ENCODE measurements around the gene COL25A1.

Gene COL25A1

DNA sequence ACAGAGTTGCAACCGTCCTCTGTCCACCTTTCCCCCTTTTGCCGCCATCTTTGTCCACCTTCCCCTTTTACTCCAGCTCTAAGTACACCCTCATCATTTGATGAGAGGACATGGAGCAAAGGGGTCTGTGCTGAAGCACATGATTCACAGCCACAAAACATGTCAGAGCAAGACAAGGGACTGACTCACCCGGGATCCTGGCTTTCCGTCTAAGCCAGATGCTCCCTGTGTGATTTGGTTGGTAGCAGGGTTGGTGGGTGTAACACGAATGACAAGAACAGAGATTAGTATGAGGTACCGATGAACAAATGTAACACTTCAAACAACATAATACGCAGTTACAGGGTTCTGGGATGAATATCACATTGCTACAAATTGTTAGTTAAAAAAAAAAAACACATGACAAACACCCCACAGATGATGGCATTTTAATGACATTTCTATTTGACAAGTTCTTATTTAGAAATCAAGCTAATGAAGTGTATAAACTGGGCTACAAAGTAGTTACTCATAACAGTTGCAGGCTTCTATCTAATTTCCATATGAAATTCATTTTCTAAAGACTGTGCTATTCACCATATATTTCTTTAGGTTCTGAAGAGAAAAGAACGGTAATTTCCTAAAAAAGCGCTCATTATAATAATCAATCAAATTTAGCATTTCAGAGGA is 468.2 kb downstream of the COL25A1 start:
- in situ Hi-C loops (cut with HindIII; ENCODE audit: low pct_ligation_motif_present, low pct_unique_long_range_greater_than_20kb, low sequenced_read_pairs): no loop called here

GRCh38 chr4:108833046-108833445 is 469.4 kb downstream of the COL25A1 start:
- in situ Hi-C loops (cut with HindIII; ENCODE audit: low pct_ligation_motif_present, low pct_unique_long_range_greater_than_20kb, low sequenced_read_pairs): no loop called here
- DNase-seq: no peak

More for the DNA sequence above, 468.2 kb downstream of the COL25A1 start:
- no peak for DNase-seq

DNA sequence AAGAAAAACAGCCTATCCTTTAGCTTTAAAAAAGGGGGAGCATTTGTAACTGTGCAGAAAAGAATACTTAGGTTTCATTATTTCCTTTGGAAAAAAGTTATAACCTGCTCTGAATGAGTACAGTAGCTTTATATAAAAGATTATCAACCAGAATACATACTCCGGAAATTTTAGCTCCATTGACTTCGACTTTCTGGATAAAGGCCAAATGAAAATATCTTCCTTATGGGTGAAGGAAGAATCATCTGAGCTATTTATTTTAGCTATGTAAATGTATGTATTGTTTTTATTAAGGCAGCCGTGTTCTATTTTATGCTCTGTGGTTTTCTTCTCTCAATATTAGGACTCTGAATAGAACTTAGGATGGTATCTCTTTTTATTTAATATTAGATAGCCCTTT is 470.6 kb downstream of the COL25A1 start:
- no peak for DNase-seq
- in situ Hi-C loops (cut with HindIII; ENCODE audit: low pct_ligation_motif_present, low pct_unique_long_range_greater_than_20kb, low sequenced_read_pairs): no loop called here

DNA sequence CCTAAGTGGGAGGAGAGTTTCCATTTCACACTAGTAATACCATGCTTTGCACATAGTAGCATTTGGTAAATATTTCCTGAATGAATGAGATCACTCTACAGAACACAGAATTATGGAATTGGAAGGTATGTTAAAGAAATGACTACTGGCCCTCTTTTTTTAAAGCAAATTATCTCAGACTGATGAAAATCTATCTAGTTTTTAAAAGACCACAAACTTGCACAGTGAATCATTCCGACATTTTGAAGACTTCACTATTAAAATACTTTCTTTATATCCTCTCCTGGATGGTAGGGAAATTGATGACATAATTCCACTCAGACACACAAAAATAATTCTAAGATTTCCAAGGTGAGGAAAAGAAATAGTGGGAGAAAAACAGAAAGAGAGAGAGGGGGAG is 471.2 kb downstream of the COL25A1 start:
- no peak for DNase-seq
- in situ Hi-C loops (cut with HindIII; ENCODE audit: low pct_ligation_motif_present, low pct_unique_long_range_greater_than_20kb, low sequenced_read_pairs): no loop called here

- in situ Hi-C loops (cut with HindIII; ENCODE audit: low pct_ligation_motif_present, low pct_unique_long_range_greater_than_20kb, low sequenced_read_pairs): no loop called here
- DNase-seq: no peak
These were observed 471.8 kb downstream of the COL25A1 start for GRCh38 chr4:108830509-108831244.

DNA sequence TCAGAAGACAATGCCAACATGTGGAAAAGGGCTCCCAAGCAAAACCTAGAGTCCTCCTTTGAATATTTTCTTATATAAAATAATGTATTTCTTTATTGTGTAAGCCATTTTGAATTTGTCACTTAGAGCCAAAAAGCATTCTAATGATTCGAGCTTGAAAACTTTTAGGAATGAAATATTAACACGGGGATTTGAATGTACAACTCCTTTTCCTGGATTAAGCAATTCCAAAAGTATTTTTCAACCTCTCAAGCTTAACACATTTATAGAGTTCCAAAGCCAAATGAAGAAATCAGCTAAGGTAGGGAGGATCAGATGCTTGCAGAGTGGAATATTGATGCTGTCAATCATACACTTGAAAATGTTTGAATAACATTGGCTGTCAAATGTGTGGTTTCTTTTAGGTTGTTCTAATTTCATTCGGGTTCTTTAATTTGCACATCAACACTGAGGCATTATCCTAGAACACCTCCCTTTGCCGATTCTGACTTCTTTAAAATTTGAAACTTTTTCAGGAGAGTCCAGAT is 472.4 kb downstream of the COL25A1 start:
- DNase-seq: no peak
- in situ Hi-C loops (cut with HindIII; ENCODE audit: low pct_ligation_motif_present, low pct_unique_long_range_greater_than_20kb, low sequenced_read_pairs): no loop called here

DNA sequence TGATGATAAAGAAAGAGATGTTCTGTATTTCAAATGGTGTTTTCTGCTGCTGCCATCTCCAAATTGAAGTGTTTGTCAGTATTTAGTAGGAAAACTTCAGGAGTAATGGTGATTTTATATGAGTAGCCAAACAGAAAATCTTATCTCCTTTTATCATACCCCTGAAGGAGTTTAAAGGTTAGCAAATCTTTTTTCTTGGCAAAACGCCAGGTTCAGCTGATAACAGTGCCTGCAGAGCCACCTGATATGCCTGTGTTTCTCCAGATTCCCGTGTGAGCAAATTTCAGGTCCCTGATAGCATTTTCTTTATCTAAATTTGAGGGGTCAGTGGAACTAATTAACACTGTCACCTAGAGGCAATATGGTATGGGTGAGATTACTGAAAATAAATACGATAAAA is 473.8 kb downstream of the COL25A1 start:
- in situ Hi-C loops (cut with HindIII; ENCODE audit: low pct_ligation_motif_present, low pct_unique_long_range_greater_than_20kb, low sequenced_read_pairs): no loop called here
- DNase-seq: no peak

DNA sequence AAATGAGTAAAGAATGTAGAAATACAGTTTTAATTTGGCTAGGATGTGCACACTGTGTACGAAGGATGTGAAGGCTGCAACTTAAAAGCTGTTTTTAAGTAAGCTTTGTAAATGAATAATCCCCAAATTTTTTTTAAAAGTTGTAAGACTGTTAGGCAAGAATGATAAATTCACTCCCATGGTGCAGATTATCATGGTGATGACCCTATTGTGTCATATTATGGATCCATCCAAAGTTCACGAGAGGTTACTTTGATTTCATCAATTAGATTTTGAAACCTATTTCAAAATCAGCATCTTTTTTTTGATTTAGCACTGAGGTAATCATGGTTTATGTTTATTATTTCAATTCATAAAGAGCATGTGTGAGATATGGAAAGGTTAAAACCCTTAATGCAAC is 476.7 kb downstream of the COL25A1 start:
- no peak for DNase-seq
- in situ Hi-C loops (cut with HindIII; ENCODE audit: low pct_ligation_motif_present, low pct_unique_long_range_greater_than_20kb, low sequenced_read_pairs): no loop called here

- in situ Hi-C loops (cut with HindIII; ENCODE audit: low pct_ligation_motif_present, low pct_unique_long_range_greater_than_20kb, low sequenced_read_pairs): no loop called here
- no peak for DNase-seq
These were observed 481.0 kb downstream of the COL25A1 start for GRCh38 chr4:108821351-108821930.

DNA sequence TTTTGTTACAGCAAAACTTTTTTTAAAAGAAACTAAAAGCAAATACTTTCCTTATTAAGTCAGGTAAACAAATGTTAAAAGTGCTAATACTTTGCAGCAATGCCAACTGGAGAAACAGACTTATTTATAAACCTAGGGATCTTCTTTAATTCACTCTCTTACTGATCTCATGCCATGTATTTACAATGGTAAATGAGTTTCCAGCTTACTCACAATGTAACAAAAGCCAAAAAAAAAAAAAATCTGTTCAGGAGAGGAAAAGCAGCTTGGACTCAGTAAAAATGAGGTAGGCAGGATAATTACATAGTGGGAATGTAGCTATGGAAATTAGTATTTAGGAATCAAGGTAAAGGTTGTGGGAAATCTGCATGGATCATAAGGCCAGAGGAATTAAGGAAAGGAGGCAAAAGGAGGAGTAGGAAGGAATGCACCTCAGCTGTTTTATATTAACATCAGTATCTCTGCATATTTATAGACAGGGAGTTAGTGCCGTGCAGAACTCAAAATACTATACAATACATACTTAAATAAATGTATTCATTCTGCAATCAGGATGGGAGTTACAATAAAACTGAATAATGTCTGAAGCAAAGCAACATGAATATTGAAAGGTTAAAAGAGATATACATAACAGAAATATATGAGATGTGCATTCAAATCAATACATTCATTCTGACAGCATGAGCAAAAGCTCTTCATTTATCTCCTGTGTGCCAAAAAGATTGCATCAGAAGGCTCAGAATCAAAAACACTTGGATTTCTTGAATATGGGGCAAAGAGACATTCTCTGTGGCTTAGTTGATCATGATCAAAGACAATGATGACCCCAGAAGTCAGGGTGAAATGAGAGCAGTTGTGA is 481.7 kb downstream of the COL25A1 start:
- in situ Hi-C loops (cut with HindIII; ENCODE audit: low pct_ligation_motif_present, low pct_unique_long_range_greater_than_20kb, low sequenced_read_pairs): no loop called here

GRCh38 chr4:108814326-108814725 is 488.1 kb downstream of the COL25A1 start:
- DNase-seq: no peak
- in situ Hi-C loops (cut with HindIII; ENCODE audit: low pct_ligation_motif_present, low pct_unique_long_range_greater_than_20kb, low sequenced_read_pairs): no loop called here

More for the DNA sequence above, 481.7 kb downstream of the COL25A1 start:
- no peak for DNase-seq

GRCh38 chr4:108813261-108813660 is 489.2 kb downstream of the COL25A1 start:
- in situ Hi-C loops (cut with HindIII; ENCODE audit: low pct_ligation_motif_present, low pct_unique_long_range_greater_than_20kb, low sequenced_read_pairs): no loop called here
- DNase-seq: no peak

DNA sequence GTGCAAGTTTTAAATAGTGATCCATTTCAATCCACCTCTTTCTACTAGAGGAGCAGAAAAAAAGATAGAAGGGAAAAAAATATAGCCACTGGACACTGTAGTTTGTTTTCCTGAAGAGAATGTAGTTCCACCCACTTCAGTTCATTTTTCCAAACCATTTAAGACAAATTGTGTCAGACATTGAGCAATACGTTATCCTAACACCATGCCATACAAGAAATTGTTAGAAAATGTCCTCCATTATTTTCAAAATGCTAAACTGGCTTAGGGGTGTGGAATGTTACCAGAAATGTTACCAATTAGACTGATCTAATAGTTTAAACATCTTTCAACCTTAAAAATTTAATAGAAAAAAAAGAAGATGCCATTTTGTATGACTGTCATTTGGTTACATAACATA is 491.0 kb downstream of the COL25A1 start:
- in situ Hi-C loops (cut with HindIII; ENCODE audit: low pct_ligation_motif_present, low pct_unique_long_range_greater_than_20kb, low sequenced_read_pairs): no loop called here
- no peak for DNase-seq

DNA sequence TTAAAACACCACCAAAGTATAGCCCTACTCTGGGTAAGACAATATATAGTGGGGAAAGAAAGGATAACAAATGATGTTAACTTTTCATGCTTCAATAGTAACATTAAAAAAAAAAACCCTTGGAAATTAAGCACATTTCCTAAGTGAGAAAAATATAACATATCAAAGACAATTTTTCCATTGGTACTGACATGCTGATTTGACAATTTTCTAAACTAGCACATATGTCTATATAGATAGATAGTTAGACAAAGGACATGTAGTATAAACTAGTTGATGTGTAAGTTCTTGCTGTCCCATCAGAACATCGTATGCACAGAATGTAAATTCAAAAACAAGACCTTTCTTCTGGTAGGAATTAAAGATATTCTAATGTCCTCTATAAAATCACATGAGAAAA is 492.4 kb downstream of the COL25A1 start:
- no peak for DNase-seq

GRCh38 chr4:108804648-108805273 is 497.7 kb downstream of the COL25A1 start:
- in situ Hi-C loops (cut with HindIII; ENCODE audit: low pct_ligation_motif_present, low pct_unique_long_range_greater_than_20kb, low sequenced_read_pairs): no loop called here

More for the DNA sequence above, 492.4 kb downstream of the COL25A1 start:
- in situ Hi-C loops (cut with HindIII; ENCODE audit: low pct_ligation_motif_present, low pct_unique_long_range_greater_than_20kb, low sequenced_read_pairs): no loop called here

GRCh38 chr4:108799306-108799705 is 503.2 kb downstream of the COL25A1 start:
- in situ Hi-C loops (cut with HindIII; ENCODE audit: low pct_ligation_motif_present, low pct_unique_long_range_greater_than_20kb, low sequenced_read_pairs): no loop called here
- DNase-seq: no peak

More at GRCh38 chr4:108804648-108805273, 497.7 kb downstream of the COL25A1 start:
- DNase-seq: no peak

DNA sequence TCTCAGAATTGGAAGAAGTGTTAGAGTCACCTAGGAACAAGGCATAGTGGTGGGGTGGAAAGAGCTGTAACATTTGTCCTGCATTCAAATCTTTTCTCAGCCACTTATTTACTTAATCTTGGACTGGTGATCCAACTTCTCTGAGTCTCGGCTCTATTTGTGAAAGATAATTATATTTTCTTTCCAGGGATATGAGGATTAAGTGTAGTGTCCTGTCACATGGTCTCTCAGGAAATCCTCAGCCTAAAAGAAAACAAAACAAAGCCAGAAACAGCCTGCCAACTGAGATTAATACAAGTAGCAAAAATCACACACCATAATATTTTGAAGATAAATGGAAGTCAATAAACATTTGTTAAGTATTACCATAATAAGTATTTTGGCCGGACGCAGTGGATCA is 506.3 kb downstream of the COL25A1 start:
- in situ Hi-C loops (cut with HindIII; ENCODE audit: low pct_ligation_motif_present, low pct_unique_long_range_greater_than_20kb, low sequenced_read_pairs): no loop called here

GRCh38 chr4:108795733-108796132 is 506.7 kb downstream of the COL25A1 start:
- DNase-seq: no peak
- in situ Hi-C loops (cut with HindIII; ENCODE audit: low pct_ligation_motif_present, low pct_unique_long_range_greater_than_20kb, low sequenced_read_pairs): no loop called here

More for the DNA sequence above, 506.3 kb downstream of the COL25A1 start:
- DNase-seq: no peak

Data from ACHN (cell line).